ENCODE measurements around the gene DNAH14. TPM values are rescaled to one million over a fixed set of nuclear protein-coding genes. Genes with fewer than 3 reads are reported as not detected.
"Not testable (repeated sequence)": the region's sequence is repeated elsewhere in the genome, so short reads cannot be mapped to it uniquely, and the experiment has no call there.

DNAH14 gene
- polyA plus RNA-seq, 2 donors = 1.1 to 2.1 TPM

DNA sequence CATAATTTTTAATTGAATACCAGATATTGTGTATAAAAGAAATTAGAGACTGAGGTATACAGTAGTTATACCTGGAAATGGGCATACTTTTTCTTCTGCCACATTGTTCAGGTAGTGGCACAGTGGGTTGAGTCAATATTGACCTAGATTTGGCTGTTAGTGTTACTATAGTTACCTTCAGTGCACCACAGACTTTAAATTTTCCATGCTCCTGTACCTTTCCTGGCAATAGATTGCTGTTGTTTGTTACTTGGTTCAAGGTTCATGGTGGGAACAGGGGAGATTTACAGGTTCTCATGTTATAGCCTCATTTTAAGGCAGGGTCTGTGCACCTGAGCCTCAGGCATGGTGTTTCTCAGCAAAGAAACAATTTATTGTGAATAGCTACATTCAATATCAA lies 279.7 kb downstream of the DNAH14 start:
- no peak overlapping the region for H3K27ac ChIP-seq (ENCODE audit: low read depth in 2 of 2, low read length in 1 of 2)
- H3K36me3 ChIP-seq (ENCODE audit: control insufficient read depth in 2 of 2, insufficient read depth in 2 of 2, low read length in 1 of 2) = no peaks in the 10 kb centered on the region
- no peaks in the 10 kb centered on the region for H3K4me1 ChIP-seq (ENCODE audit: control insufficient read depth in 2 of 2, insufficient read depth in 2 of 2, low read length in 1 of 2)
- peaks cover 0 to 3% of the 10 kb centered on the region in 2 donors for H3K9me3 ChIP-seq (ENCODE audit: control insufficient read depth in 2 of 2, insufficient read depth in 1 of 2, low read depth in 1 of 2, low read length in 1 of 2)
- no peaks in the 10 kb centered on the region for H3K27me3 ChIP-seq (ENCODE audit: control insufficient read depth in 1 of 2, insufficient read depth in 2 of 2, low read length in 2 of 2)
- no peak overlapping the region for H3K4me3 ChIP-seq (ENCODE audit: low read depth in 1 of 2, low read length in 2 of 2)

DNA sequence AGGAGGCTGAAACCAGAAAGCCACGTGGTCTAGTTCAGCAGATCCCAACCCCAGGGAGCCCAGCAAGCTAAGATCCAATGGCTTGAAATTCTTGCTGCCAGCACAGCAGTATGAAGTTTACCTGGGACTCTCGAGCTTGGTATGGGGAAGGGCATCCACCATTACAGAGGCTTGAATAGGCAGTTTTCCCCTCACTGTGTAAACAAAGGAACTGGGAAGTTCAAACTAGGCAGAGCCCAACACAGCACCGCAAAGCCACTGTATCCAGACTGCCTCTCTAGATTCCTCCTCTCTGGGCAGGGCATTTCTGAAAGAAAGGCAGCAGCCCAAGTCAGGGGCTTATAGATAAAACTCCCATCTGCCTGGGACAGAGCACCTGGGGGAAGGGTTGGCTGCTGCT lies 280.7 kb downstream of the DNAH14 start:
- WGBS, 2 donors = 75 to 77% methylated on average over 3 of the region's 3 CpGs
- H3K4me1 ChIP-seq (ENCODE audit: control insufficient read depth in 2 of 2, insufficient read depth in 2 of 2, low read length in 1 of 2); H3K27me3 ChIP-seq (ENCODE audit: control insufficient read depth in 1 of 2, insufficient read depth in 2 of 2, low read length in 2 of 2); H3K4me3 ChIP-seq (ENCODE audit: low read depth in 1 of 2, low read length in 2 of 2); H3K27ac ChIP-seq (ENCODE audit: low read depth in 2 of 2, low read length in 1 of 2); H3K9me3 ChIP-seq (ENCODE audit: control insufficient read depth in 2 of 2, insufficient read depth in 1 of 2, low read depth in 1 of 2, low read length in 1 of 2); H3K36me3 ChIP-seq (ENCODE audit: control insufficient read depth in 2 of 2, insufficient read depth in 2 of 2, low read length in 1 of 2): not testable (repeated sequence)

DNA sequence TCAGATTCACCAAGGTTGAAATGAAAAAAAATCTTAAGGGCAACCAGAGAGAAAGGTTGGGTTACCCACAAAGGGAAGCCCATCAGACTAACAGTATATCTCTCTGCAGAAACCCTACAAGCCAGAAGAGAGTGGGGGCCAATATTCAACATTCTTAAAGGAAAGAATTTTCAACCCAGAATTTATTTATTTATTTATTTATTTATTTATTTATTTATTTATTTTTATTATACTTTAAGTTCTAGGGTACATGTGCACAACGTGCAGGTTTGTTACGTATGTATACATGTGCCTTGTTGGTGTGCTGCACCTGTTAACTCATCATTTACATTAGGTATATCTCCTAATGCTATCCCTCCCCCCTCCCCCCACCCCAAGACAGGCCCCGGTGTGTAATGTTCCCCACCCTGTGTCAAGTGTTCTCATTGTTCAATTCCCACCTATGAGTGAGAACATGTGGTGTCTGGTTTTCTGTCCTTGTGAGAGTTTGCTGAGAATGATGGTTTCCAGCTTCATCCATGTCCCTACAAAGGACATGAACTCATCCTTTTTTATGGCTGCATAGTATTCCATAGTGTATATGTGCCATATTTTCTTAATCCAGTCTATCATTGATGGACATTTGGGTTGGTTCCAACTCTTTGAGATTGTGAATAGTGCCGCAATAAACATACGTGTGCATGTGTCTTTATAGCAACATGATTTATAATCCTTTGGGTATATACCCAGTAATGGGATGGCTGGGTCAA lies 282.4 kb downstream of the DNAH14 start:
- 94 to 96% methylated on average over 5 of the region's 5 CpGs for WGBS, 2 donors
- not testable (repeated sequence) for H3K4me3 ChIP-seq (ENCODE audit: low read depth in 1 of 2, low read length in 2 of 2); H3K36me3 ChIP-seq (ENCODE audit: control insufficient read depth in 2 of 2, insufficient read depth in 2 of 2, low read length in 1 of 2); H3K27me3 ChIP-seq (ENCODE audit: control insufficient read depth in 1 of 2, insufficient read depth in 2 of 2, low read length in 2 of 2); H3K27ac ChIP-seq (ENCODE audit: low read depth in 2 of 2, low read length in 1 of 2); H3K4me1 ChIP-seq (ENCODE audit: control insufficient read depth in 2 of 2, insufficient read depth in 2 of 2, low read length in 1 of 2); H3K9me3 ChIP-seq (ENCODE audit: control insufficient read depth in 2 of 2, insufficient read depth in 1 of 2, low read depth in 1 of 2, low read length in 1 of 2)

DNA sequence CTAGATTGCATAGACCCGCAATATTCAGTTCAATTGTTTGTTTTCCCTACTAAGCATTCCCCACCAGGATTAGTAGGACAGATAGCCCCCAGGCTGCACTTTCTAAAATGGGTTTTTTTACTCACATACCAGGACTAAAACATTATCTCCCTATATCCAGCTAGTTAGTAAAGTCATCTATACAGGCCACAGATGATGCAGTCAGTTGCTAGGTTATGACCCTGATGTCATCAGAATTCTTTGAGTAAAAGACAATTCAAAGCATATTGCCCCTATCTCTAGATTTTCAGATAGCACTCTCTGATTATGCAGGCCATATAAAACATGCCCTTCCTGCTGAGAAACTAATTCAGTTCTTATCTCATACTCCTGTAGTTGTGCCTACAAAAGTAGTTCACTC lies 294.8 kb downstream of the DNAH14 start:
- H3K4me3 ChIP-seq (ENCODE audit: low read depth in 1 of 2, low read length in 2 of 2) = no peak overlapping the region
- no peak overlapping the region for H3K27ac ChIP-seq (ENCODE audit: low read depth in 2 of 2, low read length in 1 of 2)
- no peaks in the 10 kb centered on the region for H3K36me3 ChIP-seq (ENCODE audit: control insufficient read depth in 2 of 2, insufficient read depth in 2 of 2, low read length in 1 of 2)
- no peaks in the 10 kb centered on the region for H3K4me1 ChIP-seq (ENCODE audit: control insufficient read depth in 2 of 2, insufficient read depth in 2 of 2, low read length in 1 of 2)
- WGBS, 2 donors = 83 to 95% methylated on average over 1 of the region's 1 CpG
- H3K27me3 ChIP-seq (ENCODE audit: control insufficient read depth in 1 of 2, insufficient read depth in 2 of 2, low read length in 2 of 2) = no peaks in the 10 kb centered on the region
- H3K9me3 ChIP-seq (ENCODE audit: control insufficient read depth in 2 of 2, insufficient read depth in 1 of 2, low read depth in 1 of 2, low read length in 1 of 2) = no peaks in the 10 kb centered on the region

DNA sequence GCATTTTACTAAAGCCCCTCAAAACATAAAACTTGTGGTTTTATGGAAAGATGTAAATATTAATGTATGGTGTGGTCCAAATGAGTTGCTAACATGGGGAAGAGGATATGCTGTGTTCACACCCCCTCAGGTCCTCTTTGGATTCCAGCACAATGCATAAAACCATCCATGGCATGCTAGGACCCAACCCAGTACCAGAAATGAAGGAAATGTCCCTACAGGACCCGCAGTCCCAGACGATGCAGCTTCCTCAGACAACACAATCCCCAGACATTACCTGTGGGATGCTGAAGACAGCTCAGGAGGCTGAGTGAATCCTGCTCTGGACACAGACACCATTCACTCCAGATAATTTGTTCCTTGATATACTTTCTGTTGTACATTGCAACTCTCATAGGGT lies 296.2 kb downstream of the DNAH14 start:
- Histone ChIP-seq H3K36me3 (ENCODE audit: control insufficient read depth in 2 of 2, insufficient read depth in 2 of 2, low read length in 1 of 2) (no peaks in the 10 kb centered on the region), H3K9me3 (ENCODE audit: control insufficient read depth in 2 of 2, insufficient read depth in 1 of 2, low read depth in 1 of 2, low read length in 1 of 2) (no peaks in the 10 kb centered on the region), H3K4me1 (ENCODE audit: control insufficient read depth in 2 of 2, insufficient read depth in 2 of 2, low read length in 1 of 2) (no peaks in the 10 kb centered on the region), H3K27ac (ENCODE audit: low read depth in 2 of 2, low read length in 1 of 2) (no peak overlapping the region), H3K27me3 (ENCODE audit: control insufficient read depth in 1 of 2, insufficient read depth in 2 of 2, low read length in 2 of 2) (no peaks in the 10 kb centered on the region), H3K4me3 (ENCODE audit: low read depth in 1 of 2, low read length in 2 of 2) (no peak overlapping the region)
- 93 to 96% methylated on average over 2 of the region's 2 CpGs for WGBS, 2 donors

DNA sequence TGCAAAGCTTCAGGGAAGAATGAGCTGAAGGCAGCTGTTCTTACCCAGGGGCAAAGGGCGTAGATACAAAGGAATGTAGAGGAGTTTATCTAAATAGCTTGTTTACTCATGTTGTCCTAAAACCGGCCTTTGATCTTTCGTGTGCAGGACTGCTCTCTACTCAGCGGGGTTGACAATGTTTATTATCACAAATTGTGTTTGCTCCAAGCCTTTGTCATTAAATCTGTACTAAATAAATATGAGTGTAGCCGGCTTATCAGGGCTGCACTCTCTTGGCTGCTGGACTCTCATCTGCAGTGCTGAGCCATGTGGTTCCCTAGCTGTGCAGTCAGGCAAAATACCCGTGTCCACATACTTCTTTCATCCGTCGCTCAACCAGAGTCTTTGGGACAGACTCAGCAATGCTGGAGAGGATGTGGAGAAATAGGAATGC lies 299.4 kb downstream of the DNAH14 start:
- WGBS, 2 donors = 63 to 70% methylated on average over 8 of the region's 8 CpGs
- Histone ChIP-seq H3K27me3 (ENCODE audit: control insufficient read depth in 1 of 2, insufficient read depth in 2 of 2, low read length in 2 of 2) (no peaks in the 10 kb centered on the region), H3K27ac (ENCODE audit: low read depth in 2 of 2, low read length in 1 of 2) (no peak overlapping the region), H3K4me3 (ENCODE audit: low read depth in 1 of 2, low read length in 2 of 2) (no peak overlapping the region), H3K4me1 (ENCODE audit: control insufficient read depth in 2 of 2, insufficient read depth in 2 of 2, low read length in 1 of 2) (no peaks in the 10 kb centered on the region), H3K9me3 (ENCODE audit: control insufficient read depth in 2 of 2, insufficient read depth in 1 of 2, low read depth in 1 of 2, low read length in 1 of 2) (no peaks in the 10 kb centered on the region), H3K36me3 (ENCODE audit: control insufficient read depth in 2 of 2, insufficient read depth in 2 of 2, low read length in 1 of 2) (no peaks in the 10 kb centered on the region)

DNA sequence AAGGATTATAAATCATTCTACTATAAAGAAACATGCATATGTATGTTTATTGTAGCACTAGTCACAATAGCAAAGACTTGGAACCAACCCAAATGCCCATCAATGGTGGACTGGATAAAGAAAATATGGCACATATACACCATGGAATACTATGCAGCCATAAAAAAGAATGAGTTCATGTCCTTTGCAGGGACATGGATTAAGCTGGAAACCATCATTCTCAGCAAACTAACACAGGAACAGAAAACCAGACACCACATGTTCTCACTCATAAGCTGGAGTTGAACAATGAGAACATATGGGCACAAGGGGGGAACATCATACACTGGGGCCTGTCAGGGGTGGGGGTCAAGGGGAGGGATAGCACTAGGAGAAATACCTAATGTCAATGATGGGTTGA lies 300.0 kb downstream of the DNAH14 start:
- H3K27ac ChIP-seq (ENCODE audit: low read depth in 2 of 2, low read length in 1 of 2); H3K9me3 ChIP-seq (ENCODE audit: control insufficient read depth in 2 of 2, insufficient read depth in 1 of 2, low read depth in 1 of 2, low read length in 1 of 2); H3K4me3 ChIP-seq (ENCODE audit: low read depth in 1 of 2, low read length in 2 of 2); H3K27me3 ChIP-seq (ENCODE audit: control insufficient read depth in 1 of 2, insufficient read depth in 2 of 2, low read length in 2 of 2); H3K36me3 ChIP-seq (ENCODE audit: control insufficient read depth in 2 of 2, insufficient read depth in 2 of 2, low read length in 1 of 2); H3K4me1 ChIP-seq (ENCODE audit: control insufficient read depth in 2 of 2, insufficient read depth in 2 of 2, low read length in 1 of 2): not testable (repeated sequence)

DNA sequence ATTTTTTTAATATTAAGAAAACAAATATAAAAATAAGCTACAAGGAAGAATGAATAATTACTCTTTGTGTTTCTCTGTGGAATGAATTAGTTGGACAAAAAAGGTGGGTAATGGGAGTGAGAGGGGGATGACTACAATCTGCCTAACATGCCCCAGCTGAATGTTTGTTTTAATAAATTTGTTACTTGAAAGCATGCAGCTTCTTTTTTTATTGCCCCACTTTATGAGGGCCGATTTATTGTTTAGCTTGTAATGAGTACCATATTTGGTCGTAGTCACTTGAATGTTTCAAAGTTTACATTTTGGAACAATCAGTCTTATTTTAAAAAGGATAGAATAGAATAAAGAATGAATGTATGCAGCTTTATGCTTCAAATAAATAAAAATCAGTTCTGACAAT lies 301.0 kb downstream of the DNAH14 start:
- H3K9me3 ChIP-seq (ENCODE audit: control insufficient read depth in 2 of 2, insufficient read depth in 1 of 2, low read depth in 1 of 2, low read length in 1 of 2) = no peaks in the 10 kb centered on the region
- no peak overlapping the region for H3K27ac ChIP-seq (ENCODE audit: low read depth in 2 of 2, low read length in 1 of 2)
- no peaks in the 10 kb centered on the region for H3K27me3 ChIP-seq (ENCODE audit: control insufficient read depth in 1 of 2, insufficient read depth in 2 of 2, low read length in 2 of 2)
- H3K4me1 ChIP-seq (ENCODE audit: control insufficient read depth in 2 of 2, insufficient read depth in 2 of 2, low read length in 1 of 2) = no peaks in the 10 kb centered on the region
- 46 to 60% methylated on average over 2 of the region's 2 CpGs for WGBS, 2 donors
- H3K4me3 ChIP-seq (ENCODE audit: low read depth in 1 of 2, low read length in 2 of 2) = no peak overlapping the region
- H3K36me3 ChIP-seq (ENCODE audit: control insufficient read depth in 2 of 2, insufficient read depth in 2 of 2, low read length in 1 of 2) = no peaks in the 10 kb centered on the region

DNA sequence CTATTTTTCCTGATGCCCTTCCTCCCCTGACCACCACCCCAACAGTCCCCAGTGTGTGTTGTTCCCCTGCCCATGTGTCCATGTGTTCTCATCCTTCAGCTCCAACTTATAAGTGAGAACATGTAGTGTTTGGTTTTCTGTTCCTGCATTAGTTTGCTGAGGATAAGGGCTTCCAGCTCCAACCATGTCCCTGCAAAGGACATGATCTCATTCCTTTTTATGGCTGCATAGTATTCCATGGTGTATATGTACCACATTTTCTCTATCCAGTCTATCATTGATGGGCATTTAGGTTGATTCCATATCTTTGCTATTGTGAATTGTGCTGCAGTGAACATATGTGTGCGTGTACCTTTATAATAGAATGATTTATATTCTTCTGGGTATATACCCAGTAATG lies 303.5 kb downstream of the DNAH14 start:
- not testable (repeated sequence) for H3K27me3 ChIP-seq (ENCODE audit: control insufficient read depth in 1 of 2, insufficient read depth in 2 of 2, low read length in 2 of 2); H3K27ac ChIP-seq (ENCODE audit: low read depth in 2 of 2, low read length in 1 of 2); H3K4me1 ChIP-seq (ENCODE audit: control insufficient read depth in 2 of 2, insufficient read depth in 2 of 2, low read length in 1 of 2); H3K4me3 ChIP-seq (ENCODE audit: low read depth in 1 of 2, low read length in 2 of 2); H3K36me3 ChIP-seq (ENCODE audit: control insufficient read depth in 2 of 2, insufficient read depth in 2 of 2, low read length in 1 of 2); H3K9me3 ChIP-seq (ENCODE audit: control insufficient read depth in 2 of 2, insufficient read depth in 1 of 2, low read depth in 1 of 2, low read length in 1 of 2)
- WGBS, 2 donors = 70 to 78% methylated on average over 1 of the region's 1 CpG

DNA sequence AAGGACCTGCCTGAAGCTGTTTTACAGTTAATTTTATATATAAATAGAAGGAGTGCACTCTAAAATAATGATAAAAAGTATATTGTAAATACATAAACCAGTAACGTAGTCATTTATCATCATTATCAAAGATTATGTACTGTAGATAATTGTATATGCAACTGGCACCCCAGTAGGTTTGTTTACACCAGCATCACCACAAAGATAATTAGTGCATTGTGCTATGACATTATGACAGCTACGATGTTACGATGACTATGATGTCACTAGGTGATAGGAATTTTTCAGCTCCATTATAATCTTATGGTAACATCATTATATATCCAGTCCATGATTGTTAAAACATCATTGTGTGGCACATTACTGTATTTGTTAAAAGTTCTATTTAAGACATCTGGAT lies 313.1 kb downstream of the DNAH14 start:
- WGBS, 2 donors = 90 to 93% methylated on average over 3 of the region's 3 CpGs
- Histone ChIP-seq H3K27ac (ENCODE audit: low read depth in 2 of 2, low read length in 1 of 2) (no peak overlapping the region), H3K9me3 (ENCODE audit: control insufficient read depth in 2 of 2, insufficient read depth in 1 of 2, low read depth in 1 of 2, low read length in 1 of 2) (peaks cover 0 to 5% of the 10 kb centered on the region in 2 donors)

More for the DNA sequence above, 313.1 kb downstream of the DNAH14 start:
- H3K4me1 ChIP-seq (ENCODE audit: control insufficient read depth in 2 of 2, insufficient read depth in 2 of 2, low read length in 1 of 2) = no peaks in the 10 kb centered on the region
- H3K36me3 ChIP-seq (ENCODE audit: control insufficient read depth in 2 of 2, insufficient read depth in 2 of 2, low read length in 1 of 2) = no peaks in the 10 kb centered on the region
- no peaks in the 10 kb centered on the region for H3K27me3 ChIP-seq (ENCODE audit: control insufficient read depth in 1 of 2, insufficient read depth in 2 of 2, low read length in 2 of 2)
- H3K4me3 ChIP-seq (ENCODE audit: low read depth in 1 of 2, low read length in 2 of 2) = no peak overlapping the region
